ENCODE results near the gene IGF1.

IGF1 gene

GRCh38 chr12:102480406-102480805 lies at the start of gene IGF1:
Gene IGF1, minus strand, starts transcription at chr12:102480563. Its CDS starts 182 bp downstream, at chr12:102480381.
- DNase-seq (ENCODE audit: low spot score) = no peak

GRCh38 chr12:102528111-102528510 lies 47.7 kb upstream of the IGF1 start:
- DNase-seq (ENCODE audit: low spot score) = no peak

GRCh38 chr12:102527171-102527720 lies 46.9 kb upstream of the IGF1 start:
- DNase-seq (ENCODE audit: low spot score) = no peak

GRCh38 chr12:102526656-102527055 lies 46.3 kb upstream of the IGF1 start:
- no peak for DNase-seq (ENCODE audit: low spot score)

GRCh38 chr12:102522768-102523167 lies 42.4 kb upstream of the IGF1 start:
- peak; percentile 2 for DNase-seq (ENCODE audit: low spot score)

- DNase-seq (ENCODE audit: low spot score) = no peak
Observed at GRCh38 chr12:102521662-102522277, 41.4 kb upstream of the IGF1 start.

GRCh38 chr12:102518871-102519270 lies 38.5 kb upstream of the IGF1 start:
- peak; percentile 2 for DNase-seq (ENCODE audit: low spot score)

GRCh38 chr12:102514696-102515095 lies 34.3 kb upstream of the IGF1 start:
- DNase-seq (ENCODE audit: low spot score) = no peak

GRCh38 chr12:102513739-102514138 lies 33.4 kb upstream of the IGF1 start:
- no peak for DNase-seq (ENCODE audit: low spot score)

- DNase-seq (ENCODE audit: low spot score) = no peak
Observed at GRCh38 chr12:102513272-102513671, 32.9 kb upstream of the IGF1 start.

GRCh38 chr12:102512523-102512922 lies 32.2 kb upstream of the IGF1 start:
- DNase-seq (ENCODE audit: low spot score) = no peak

GRCh38 chr12:102511575-102511974 lies 31.2 kb upstream of the IGF1 start:
- DNase-seq (ENCODE audit: low spot score) = no peak

- no peak for DNase-seq (ENCODE audit: low spot score)
Observed at GRCh38 chr12:102510463-102510862, 30.1 kb upstream of the IGF1 start.

- DNase-seq (ENCODE audit: low spot score) = no peak
Observed at GRCh38 chr12:102510031-102510430, 29.7 kb upstream of the IGF1 start.

GRCh38 chr12:102509123-102509626 lies 28.8 kb upstream of the IGF1 start:
- DNase-seq (ENCODE audit: low spot score) = no peak

- no peak for DNase-seq (ENCODE audit: low spot score)
Observed at GRCh38 chr12:102508052-102508451, 27.7 kb upstream of the IGF1 start.

- DNase-seq (ENCODE audit: low spot score) = no peak
Observed at GRCh38 chr12:102507301-102507700, 26.9 kb upstream of the IGF1 start.

- no peak for DNase-seq (ENCODE audit: low spot score)
Observed at GRCh38 chr12:102504871-102505270, 24.5 kb upstream of the IGF1 start.

GRCh38 chr12:102504280-102504679 lies 23.9 kb upstream of the IGF1 start:
- DNase-seq (ENCODE audit: low spot score) = no peak

- no peak for DNase-seq (ENCODE audit: low spot score)
Observed at GRCh38 chr12:102503831-102504230, 23.5 kb upstream of the IGF1 start.

- no peak for DNase-seq (ENCODE audit: low spot score)
Observed at GRCh38 chr12:102503056-102503681, 22.8 kb upstream of the IGF1 start.

- DNase-seq (ENCODE audit: low spot score) = no peak
Observed at GRCh38 chr12:102501773-102502172, 21.4 kb upstream of the IGF1 start.

- no peak for DNase-seq (ENCODE audit: low spot score)
Observed at GRCh38 chr12:102498471-102498870, 18.1 kb upstream of the IGF1 start.

GRCh38 chr12:102497743-102498142 lies 17.4 kb upstream of the IGF1 start:
- no peak for DNase-seq (ENCODE audit: low spot score)

Measured in NAMALWA (cell line).